CD4-positive, alpha-beta T cell treated with Interleukin-4 for 4 hours (primary cell): Measurements from ENCODE around the gene PANX2.
"Not testable (repeated sequence)": the region's sequence is repeated elsewhere in the genome, so short reads cannot be mapped to it uniquely, and the experiment has no call there.

Experiments
- DNase-seq: peaks from one replicate; pipeline ENCODE4 v3.0.0-alpha.2; 2020

Gene PANX2

DNA sequence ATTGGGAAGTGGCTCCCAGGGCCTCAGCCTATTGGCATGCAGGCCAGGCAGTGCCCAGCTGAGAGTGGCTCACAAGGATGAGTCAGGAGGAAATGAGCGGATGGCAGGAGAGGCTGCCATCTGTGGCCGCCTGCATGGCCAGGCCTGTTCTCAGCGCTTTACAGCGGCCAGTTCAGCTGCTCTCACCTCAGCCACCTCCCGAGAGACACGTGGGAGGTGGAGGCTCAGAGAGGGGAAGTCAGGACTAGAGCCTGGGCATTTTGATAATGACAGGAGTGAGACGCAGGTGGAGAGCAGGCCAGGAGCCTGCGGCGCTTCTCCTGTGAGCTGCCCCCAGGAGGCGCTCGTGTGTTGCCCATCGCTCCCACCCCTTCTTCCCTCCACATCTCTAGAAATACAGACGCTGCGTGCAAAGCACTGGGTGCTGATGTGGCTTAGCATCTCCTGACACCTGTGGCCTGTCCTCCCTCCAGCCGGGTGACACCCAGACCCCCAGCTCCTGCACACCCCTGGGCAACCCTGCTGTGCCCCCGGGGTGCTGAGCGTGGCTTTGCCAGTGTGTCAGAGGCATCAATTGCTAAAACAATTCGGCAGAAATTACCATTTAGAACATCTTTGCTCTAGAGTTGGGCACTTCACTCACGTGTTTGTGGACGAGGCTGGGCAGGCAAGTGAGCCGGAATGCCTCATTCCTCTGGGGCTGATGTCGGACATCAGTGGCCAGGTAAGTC lies 21.4 kb upstream of the PANX2 start:
- peak; percentile 71 for DNase-seq

GRCh38 chr22:50150161-50151129 lies 20.1 kb upstream of the PANX2 start:
- DNase-seq: no peak

DNA sequence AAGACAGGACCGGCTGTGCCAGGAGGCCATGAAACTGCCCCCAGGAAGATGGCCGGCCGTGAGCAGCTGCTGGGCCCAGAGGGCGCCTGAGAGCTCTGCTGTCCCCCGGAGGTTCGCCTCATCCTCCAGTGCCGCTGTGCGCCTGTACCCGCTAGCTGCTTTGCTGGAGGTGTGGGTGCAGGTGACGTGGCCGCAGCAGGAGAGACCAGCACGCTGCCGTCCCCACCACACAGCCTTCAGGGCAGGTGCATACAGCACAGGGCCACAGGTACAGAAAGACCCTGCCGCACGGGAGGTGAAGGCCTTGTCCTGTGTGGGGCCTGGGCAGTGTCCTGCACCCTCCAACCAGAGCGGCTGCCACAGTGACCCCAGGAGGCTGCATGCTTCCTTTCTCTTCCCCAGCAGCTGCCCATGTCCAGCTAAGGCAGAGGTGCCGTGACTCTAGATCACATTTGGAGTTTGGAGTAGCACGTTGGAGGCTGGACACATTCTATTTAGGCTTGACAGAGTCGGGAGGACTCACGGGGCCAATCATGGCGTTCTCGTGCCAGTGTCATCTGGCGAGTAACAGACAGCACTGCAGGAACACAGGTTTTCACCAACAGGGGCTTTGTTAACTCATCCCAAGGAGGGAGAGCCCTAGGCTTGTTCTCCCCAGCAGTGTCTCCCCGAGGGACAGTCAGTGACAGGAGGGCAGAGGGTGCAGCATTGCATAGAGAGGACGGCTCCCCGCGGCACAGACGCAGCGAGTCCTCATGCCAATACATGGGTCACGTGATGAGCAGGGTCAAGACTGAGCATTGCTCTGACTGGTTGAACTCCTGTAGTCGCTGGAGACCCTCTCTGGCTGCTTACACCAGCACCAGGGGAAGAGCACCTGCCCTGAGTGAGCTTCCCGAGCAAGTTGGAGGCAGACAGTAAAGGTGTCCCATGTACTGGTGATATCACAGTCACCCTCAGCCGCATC lies 18.7 kb upstream of the PANX2 start:
- no peak for DNase-seq

DNA sequence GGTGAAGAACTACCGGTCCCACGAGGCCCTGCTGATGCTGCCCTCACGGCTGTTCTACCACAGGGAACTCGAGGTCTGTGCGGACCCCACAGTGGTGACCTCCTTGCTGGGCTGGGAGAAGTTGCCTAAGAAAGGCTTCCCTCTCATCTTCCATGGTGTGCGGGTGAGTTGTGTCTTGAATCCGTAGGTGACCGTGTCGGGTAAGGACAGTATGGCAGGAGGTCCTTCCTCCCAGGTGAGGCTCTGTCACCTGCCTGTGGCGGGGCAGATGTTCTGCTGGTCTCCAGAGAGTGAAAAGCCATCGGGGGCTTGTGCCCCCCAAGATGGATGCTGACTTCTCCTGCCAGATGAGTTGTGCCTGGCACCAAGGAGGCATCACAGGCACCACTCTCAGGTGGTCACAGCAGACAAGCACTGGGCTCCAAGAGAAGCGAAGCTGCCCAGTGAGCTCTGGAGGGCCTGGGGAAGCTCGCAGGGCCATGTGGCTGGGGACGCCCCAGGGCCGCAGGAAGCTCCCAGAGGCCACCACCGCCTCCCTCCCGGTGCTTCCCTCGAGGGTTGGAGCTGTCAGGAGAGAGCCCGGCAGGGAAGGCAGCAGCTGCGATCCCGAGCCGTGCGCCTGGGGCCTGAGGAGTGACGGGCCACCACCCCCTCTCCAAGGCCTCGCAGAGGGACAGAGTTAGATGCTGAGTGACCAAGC lies 17.3 kb upstream of the PANX2 start:
- DNase-seq: no peak

GRCh38 chr22:50153756-50154140 lies 16.8 kb upstream of the PANX2 start:
- DNase-seq: no peak

GRCh38 chr22:50157709-50158375 lies 12.7 kb upstream of the PANX2 start:
- DNase-seq: no peak

- DNase-seq: no peak
Measured at GRCh38 chr22:50160947-50161346, 9.6 kb upstream of the PANX2 start.

GRCh38 chr22:50161508-50162390 lies 8.8 kb upstream of the PANX2 start:
- DNase-seq: no peak

- DNase-seq: no peak
Measured at GRCh38 chr22:50162391-50162956, 8.1 kb upstream of the PANX2 start.

DNA sequence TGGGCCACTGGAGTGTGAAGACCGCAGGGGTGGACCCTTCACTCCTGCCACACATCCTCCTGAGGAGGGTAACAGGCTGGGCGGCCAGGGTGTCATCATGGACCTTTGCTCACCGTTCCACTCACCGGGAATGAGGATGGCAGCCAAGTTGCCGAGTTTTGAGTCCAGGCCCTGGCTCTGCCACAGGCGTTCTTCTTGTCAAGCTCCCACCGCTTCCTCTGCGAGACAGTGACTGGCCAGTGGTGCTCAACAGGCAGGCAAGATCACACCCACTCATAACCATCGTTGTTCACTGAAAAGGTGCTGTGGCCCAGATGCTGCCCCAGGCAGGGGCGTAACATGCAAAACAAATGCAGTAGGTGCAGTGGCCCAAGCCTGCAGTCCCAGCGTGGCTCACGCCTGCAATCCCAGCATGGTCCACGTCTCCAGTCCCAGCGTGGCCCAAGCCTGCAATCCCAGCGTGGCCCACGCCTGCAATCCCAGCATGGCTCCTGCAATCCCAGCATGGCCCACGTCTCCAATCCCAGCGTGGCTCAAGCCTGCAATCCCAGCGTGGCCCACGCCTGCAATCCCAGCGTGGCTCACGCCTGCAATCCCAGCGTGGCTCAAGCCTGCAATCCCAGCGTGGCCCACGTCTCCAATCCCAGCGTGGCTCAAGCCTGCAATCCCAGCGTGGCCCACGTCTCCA lies 5.0 kb upstream of the PANX2 start:
- DNase-seq: no peak

DNA sequence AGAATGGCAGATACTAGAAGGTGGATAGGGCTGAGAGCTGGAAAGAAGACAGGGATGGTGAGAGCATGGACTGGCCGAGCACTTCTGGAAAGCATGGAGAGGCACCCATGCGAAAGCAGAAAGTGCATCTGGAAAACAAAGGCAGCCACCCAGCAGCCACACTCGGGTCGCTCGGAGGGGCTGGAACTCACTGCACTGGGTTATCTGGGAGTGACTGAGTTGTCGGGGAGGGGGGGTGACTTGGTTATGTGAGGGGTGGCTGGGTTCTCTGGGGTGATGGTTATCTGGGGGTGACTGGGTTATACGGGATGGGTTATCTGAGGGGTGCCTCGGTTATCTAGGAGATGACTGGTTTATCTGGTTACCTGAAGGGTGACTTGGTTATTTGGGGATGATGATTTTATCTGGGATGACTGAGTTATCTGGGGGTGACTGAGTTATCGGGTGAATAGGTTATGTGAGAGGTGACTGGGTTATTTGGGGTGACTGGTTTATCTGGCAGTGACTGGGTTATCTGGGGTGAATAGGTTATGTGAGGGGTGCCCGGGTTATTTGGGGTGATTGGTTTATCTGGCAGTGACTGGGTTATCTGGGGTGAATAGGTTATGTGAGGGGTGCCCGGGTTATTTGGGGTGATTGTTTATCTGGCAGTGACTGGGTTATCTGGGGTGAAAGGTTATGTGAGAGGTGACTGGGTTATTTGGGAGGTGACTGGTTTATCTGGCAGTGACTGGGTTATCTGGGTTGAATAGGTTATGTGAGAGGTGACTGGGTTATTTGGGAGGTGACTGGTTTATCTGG lies 2.6 kb upstream of the PANX2 start:
- no peak for DNase-seq

- not testable (repeated sequence) for DNase-seq
Measured at GRCh38 chr22:50168490-50169180, 1.9 kb upstream of the PANX2 start.

DNA sequence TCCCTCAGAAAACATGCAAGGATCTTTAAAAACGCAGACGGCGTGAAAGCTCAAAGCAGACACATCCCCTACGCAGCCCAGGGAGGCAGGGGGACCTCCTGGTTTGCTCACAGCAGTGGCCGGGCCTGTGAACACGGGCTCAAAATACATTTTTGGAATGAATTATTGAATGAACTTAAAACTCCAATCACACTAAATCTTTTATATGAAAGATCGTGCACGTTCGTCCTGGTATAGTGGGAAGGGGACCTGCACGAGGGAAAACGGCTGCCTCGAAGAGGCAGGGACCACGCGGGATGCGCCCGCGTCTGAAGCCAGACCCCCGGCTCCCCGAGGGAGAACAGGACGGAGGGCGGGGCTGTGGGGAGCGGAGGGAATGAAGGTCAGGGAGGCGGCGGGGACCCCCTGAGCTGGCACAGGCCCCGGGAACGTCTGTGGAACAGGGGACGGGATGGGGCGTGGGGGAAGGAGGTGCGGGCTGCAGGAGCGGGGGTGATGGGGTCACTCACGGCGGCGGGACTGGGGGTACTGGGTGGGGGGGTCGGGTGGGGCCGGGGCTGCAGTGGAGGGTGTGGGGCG lies 1.3 kb upstream of the PANX2 start:
- DNase-seq: no peak

DNA sequence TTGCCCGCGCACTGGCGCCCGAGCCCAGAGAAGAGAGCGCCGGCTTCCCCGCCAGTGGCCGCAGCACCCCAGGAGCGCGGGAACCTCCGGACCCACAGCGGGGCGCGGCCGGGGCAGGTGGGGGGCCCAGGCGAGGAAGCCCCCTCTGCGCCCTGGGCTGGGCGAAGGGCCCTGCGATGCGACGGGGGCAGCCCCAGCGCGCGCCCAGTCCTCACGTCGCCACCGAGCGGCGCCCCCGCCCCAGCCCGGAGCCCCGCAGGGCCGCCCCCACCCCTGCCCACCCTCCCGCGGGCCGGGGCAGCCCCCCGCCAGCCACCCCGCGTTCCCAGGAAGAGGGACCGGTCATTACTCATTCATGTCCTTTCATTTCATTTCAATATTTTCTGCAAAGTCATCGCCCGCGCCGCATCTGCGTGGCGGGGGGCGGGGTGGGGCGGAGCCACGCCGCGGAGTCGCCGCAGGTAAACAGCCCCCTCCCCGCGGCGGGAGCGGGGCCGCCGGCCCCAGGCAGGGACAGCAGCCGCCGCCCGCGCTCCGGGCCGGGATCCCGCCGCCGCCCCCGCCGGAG lies 673 bp upstream of the PANX2 start:
- peak; percentile 24 for DNase-seq

GRCh38 chr22:50171319-50171964 lies 911 bp downstream of the PANX2 start:
- DNase-seq: no peak

GRCh38 chr22:50171965-50172421 lies 1.5 kb downstream of the PANX2 start:
- no peak for DNase-seq
